ENCODE results near the gene LBX1. TPM values are rescaled to one million over a fixed set of nuclear protein-coding genes. Genes with fewer than 3 reads are reported as not detected.

LBX1 gene
- total RNA-seq, 6 experiments from 2014 or later: not detected

DNA sequence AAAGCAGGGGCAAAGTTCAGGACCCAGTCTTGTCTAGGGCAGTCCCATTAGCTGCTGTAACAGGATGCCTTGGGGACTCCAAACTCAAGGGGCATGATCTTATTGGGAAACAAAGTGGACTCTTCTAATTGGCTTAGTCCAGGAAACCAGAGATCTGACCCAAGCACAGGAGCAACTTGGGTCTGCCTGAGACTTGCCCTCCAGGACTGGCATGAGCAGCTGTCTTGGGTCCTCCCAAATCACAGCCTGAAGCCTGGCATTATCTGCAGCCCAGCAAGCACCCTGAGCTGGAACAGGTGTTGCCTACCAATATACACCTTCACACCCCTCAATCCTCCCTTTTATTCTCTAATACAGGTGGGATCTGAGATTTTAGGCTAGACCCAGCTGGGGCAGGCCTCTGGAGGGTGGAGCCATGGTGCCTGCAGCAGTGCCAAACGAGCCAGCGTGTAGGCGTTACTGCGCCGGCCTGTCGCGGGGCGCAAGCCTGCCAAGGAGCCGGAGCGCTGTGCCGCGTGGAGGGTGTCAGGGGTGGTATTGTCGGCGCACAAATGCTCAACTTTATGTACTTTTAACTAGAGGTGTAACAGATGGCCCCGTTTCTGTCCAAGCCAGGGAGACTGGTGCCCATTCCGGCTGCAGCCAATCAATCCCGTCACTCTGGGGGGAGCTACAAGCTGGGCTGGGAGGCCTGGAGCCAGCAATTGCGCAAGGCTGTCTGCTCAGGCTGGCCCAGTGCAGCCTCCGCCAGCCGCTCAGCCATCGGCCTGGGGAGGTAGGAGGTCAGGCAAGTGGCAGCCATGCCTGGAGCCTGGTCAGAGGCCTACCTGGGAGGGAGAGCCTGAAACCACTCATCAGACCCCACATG lies 12.8 kb upstream of the LBX1 start:
- no peaks in the 10 kb centered on the region for H3K36me3 ChIP-seq
- H3K27ac ChIP-seq: no peak overlapping the region
- no peak for TF ChIP-seq POLR2A (IDR thresholded peaks at IDR 0.05)
- TF ChIP-seq, protein P1, sequence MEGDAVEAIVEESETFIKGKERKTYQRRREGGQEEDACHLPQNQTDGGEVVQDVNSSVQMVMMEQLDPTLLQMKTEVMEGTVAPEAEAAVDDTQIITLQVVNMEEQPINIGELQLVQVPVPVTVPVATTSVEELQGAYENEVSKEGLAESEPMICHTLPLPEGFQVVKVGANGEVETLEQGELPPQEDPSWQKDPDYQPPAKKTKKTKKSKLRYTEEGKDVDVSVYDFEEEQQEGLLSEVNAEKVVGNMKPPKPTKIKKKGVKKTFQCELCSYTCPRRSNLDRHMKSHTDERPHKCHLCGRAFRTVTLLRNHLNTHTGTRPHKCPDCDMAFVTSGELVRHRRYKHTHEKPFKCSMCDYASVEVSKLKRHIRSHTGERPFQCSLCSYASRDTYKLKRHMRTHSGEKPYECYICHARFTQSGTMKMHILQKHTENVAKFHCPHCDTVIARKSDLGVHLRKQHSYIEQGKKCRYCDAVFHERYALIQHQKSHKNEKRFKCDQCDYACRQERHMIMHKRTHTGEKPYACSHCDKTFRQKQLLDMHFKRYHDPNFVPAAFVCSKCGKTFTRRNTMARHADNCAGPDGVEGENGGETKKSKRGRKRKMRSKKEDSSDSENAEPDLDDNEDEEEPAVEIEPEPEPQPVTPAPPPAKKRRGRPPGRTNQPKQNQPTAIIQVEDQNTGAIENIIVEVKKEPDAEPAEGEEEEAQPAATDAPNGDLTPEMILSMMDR (IDR thresholded peaks at IDR 0.05): no peak
- ATAC-seq (peak; percentile 65 to 93 (median 76)), DNase-seq (peak; percentile 54 to 79 (median 66))
- peaks cover 8 to 16% of the 10 kb centered on the region in 2 donors for H3K27me3 ChIP-seq
- H3K4me3 ChIP-seq: no peak overlapping the region
- intact Hi-C loops (cut with DNase I): no loop called here
- H3K9me3 ChIP-seq: no peaks in the 10 kb centered on the region
- H3K4me1 ChIP-seq: no peaks in the 10 kb centered on the region
- WGBS (ENCODE audit: insufficient coverage, low coverage, low lambda C conversion rate, missing lambda C conversion rate): 64% methylated on average over 18 of the region's 21 CpGs

DNA sequence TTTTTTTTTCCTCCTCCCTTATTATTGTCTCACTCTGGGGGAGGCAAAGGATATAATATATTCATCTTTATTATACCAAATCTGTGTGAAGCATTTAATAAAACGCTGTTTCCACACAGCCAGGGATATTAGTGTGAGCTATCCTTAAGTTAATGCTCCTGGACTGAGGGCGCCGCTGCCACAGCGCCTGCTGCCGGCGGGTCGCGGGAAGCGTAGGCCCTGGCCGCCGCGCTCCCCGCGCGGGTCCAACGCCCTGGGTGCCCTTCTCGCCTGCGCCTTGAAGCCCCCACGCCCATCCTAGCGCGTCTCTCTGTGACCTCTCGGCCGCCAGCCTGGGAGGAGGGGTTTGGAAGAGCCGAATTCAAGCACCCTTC lies 9.5 kb upstream of the LBX1 start:
- H3K27ac ChIP-seq: no peak overlapping the region
- no peaks in the 10 kb centered on the region for H3K9me3 ChIP-seq
- DNase-seq: no peak
- ATAC-seq: peak; percentile 48 to 58 (median 52)
- H3K4me3 ChIP-seq: no peak overlapping the region
- WGBS (ENCODE audit: insufficient coverage, low coverage, low lambda C conversion rate, missing lambda C conversion rate): 11% methylated on average over 10 of the region's 24 CpGs
- peaks cover 9 to 28% of the 10 kb centered on the region in 2 donors for H3K27me3 ChIP-seq
- no peaks in the 10 kb centered on the region for H3K4me1 ChIP-seq
- intact Hi-C loops (cut with DNase I): no loop called here
- no peak for TF ChIP-seq POLR2A (IDR thresholded peaks at IDR 0.05)
- TF ChIP-seq, protein P1 (IDR thresholded peaks at IDR 0.05): peak in 3 of 4 donors; percentile 42 to 60 (median 56)
- H3K36me3 ChIP-seq: no peaks in the 10 kb centered on the region

DNA sequence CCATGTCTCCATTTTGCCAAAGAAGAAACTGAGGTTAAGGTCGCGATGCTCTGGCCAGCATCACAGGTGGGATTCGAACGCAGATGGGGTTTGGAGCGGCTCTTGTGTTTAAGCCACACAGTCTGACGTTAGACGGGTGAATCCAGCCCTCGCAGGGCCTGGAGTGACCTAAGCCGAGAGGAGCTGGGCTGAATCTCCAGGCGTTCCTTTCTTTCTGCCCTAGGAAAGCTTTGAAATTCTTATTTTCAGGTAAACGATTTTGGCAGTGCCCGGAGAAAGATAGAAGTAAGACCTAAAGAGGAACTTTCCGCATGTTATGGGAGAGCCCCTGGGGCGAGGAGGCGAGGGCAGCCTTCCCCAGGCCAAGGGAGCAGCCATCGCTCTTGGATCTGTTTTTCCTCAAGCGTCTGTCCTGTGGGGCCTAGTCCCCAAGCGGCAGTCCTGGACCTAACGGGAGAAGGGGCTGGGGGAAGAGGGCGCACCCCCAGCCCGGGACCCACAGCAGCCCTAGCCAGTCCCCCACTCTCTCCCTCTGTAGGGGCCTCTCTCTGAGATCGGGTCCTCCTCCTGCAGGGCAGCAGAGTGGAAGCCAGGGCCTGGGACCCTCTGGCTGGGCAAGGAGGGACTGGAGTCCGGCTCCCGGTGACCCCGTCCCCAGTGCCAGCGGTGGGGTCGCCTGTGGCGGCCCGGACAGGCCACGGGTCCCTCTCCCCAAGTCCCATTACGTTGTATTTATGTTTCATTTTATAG lies 8.9 kb upstream of the LBX1 start:
- TF ChIP-seq POLR2A (IDR thresholded peaks at IDR 0.05): no peak
- TF ChIP-seq, protein P1 (IDR thresholded peaks at IDR 0.05): no peak
- Histone ChIP-seq H3K4me3 (no peak overlapping the region), H3K27me3 (peaks cover 9 to 28% of the 10 kb centered on the region in 2 donors), H3K27ac (no peak overlapping the region), H3K4me1 (no peaks in the 10 kb centered on the region), H3K36me3 (no peaks in the 10 kb centered on the region), H3K9me3 (no peaks in the 10 kb centered on the region)
- intact Hi-C loops (cut with DNase I): no loop called here
- DNase-seq (no peak), ATAC-seq (no peak)
- WGBS (ENCODE audit: insufficient coverage, low coverage, low lambda C conversion rate, missing lambda C conversion rate): 13% methylated on average over 25 of the region's 31 CpGs

DNA sequence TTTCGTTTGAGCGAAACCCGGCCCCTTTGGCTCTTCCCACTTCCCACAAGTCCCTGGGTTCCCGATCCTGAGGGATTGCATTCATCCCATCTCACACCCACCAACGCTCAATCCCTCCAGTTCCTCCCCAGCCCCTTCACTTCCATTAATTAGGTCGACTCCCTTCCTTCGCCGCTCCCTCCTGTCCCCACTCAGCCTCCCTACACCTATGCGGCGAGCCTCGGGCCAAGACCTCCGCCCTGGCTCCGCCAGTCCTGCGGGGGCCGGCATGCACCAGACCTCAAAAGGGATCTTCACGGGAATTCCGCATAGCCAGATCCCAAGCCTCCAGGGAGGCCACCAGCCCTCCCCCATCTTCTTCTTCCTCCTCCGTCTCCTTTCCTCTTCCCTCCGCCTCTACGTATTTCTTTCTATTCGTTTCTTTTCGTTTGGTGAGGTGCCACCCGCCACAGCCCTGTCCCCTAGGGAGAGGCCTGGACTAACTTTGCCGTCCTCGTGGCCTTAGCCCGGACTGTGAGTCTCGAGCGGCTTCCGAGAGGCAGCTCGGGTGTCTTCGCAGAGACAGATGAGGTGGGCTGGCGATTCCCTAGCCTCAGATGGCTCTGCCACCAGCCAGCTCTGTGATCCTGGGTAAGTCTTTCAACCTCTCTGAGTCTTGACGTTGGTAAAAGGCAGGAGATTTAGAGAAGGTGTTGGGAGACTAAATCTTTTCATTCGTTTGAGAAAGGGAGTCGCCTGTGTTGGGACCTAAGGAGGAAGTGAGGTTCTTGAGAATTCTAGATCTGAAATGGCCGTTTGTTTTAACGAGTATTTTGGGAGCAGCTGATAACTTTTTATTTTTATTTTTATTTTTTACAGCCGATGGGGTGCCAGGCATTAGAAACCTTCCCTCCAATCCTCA lies 8.1 kb upstream of the LBX1 start:
- TF ChIP-seq, protein P1 (IDR thresholded peaks at IDR 0.05): no peak
- TF ChIP-seq POLR2A (IDR thresholded peaks at IDR 0.05): no peak
- Histone ChIP-seq H3K27me3 (peaks cover 9 to 28% of the 10 kb centered on the region in 2 donors), H3K9me3 (no peaks in the 10 kb centered on the region), H3K27ac (no peak overlapping the region), H3K4me1 (no peaks in the 10 kb centered on the region), H3K4me3 (no peak overlapping the region), H3K36me3 (no peaks in the 10 kb centered on the region)
- no peak for ATAC-seq
- no peak for DNase-seq
- WGBS (ENCODE audit: insufficient coverage, low coverage, low lambda C conversion rate, missing lambda C conversion rate): 7% methylated on average over 37 of the region's 38 CpGs
- intact Hi-C loops (cut with DNase I): no loop called here
